GM18526 (cell line): ENCODE measurements around the gene PLCL1.

Experiments used
- POLR2A ChIP-seq: IDR thresholded peaks from 3 replicates; pipeline ENCODE4 v1.6.1; 2011; ENCODE audit not compliant: insufficient read length; ENCODE audit errors: extremely low read depth

The PLCL1 gene

DNA sequence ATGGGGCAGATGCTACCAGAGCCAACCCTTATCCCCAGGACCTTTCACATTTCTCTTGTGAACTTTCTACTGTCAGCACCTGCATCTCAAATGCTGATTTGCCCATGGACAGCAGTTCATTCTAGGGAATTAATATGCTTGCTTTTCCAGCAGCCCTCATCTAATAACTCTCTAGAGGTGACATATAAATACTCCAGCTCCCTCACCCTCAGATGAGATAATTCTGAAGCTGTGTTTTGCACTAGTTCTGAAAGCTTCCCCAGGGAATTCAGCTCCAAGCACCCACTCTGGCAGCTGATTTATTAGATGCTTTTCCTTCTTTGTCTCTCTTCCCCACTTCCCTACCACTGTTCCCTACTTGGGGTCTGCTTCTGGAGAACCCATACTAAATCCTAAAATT lies 62.1 kb downstream of the PLCL1 start:
- TF ChIP-seq POLR2A, result no peak

DNA sequence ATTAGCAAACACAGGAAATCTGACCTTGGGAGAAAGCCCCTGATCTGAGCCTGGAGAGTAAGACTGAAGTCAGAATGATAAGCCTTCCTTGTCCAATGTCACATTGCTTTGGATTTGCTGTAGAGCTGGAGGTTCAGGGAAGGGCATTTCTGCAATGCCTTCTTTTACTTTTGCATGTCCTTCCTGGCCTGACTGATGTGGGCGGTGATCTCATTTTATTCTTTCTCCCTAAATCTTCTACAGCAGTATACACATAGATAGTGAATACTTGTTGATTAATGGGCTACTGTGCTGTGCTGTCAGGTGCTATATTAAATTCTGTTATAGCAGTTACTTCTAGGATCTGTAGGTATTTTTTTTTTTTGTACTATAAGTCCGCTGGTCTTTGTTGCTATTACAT lies 62.6 kb downstream of the PLCL1 start:
- TF ChIP-seq POLR2A, result no peak

DNA sequence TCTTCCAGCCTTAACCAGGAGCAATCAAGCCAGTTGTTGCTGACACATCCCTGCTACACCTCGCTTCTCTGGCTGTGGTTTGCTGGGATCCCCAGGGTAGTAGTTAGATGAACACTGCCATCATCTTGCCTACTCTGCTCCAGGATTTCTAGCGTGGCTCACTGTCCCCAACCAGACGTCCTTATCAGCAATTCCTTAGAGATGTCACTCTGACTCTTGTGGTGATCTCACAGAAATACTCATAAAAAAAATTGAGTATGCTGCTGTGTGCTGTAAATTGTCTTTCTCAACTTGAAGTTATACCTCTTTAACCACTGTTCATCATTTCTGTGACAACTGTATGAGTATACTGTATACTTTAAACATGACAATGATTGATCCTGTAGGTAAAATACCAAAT lies 63.2 kb downstream of the PLCL1 start:
- TF ChIP-seq POLR2A, result no peak

DNA sequence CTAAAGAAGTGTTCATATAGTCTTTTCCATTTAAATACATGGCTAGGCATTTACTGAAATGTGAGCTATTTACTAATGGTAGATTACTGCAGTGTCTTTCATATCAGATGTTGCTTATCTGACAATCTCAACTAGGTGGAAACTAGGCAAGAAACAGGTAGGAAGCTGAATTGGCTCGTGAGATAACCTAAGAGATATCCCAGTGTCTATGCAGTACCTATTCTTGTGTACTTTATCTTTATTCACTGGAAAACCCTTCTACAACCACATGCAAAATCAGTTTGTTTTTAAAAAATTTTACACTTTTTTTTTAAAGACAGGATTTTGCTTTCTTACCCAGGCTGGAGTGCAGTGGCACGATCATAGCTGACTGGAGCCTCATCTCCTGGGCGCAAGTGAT lies 63.8 kb downstream of the PLCL1 start:
- TF ChIP-seq POLR2A, result no peak

DNA sequence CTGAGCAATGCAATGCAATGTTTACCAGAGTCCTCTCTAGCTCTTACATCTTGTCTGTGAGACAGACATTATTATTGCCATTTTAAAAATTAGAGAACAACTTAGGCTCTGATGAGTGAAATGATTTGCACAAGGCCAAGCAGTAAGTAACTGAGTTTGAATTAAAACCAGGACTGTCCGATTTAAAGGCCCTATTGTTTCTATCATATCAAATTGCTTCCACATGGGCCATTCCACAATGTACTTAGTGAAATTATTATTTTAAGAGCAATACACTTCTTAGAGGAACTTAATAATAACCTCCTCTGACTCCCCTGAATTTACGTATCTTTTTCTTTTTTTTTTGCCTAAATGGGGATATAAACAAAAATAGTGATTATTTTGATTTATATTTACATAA lies 64.6 kb downstream of the PLCL1 start:
- TF ChIP-seq POLR2A, result no peak

DNA sequence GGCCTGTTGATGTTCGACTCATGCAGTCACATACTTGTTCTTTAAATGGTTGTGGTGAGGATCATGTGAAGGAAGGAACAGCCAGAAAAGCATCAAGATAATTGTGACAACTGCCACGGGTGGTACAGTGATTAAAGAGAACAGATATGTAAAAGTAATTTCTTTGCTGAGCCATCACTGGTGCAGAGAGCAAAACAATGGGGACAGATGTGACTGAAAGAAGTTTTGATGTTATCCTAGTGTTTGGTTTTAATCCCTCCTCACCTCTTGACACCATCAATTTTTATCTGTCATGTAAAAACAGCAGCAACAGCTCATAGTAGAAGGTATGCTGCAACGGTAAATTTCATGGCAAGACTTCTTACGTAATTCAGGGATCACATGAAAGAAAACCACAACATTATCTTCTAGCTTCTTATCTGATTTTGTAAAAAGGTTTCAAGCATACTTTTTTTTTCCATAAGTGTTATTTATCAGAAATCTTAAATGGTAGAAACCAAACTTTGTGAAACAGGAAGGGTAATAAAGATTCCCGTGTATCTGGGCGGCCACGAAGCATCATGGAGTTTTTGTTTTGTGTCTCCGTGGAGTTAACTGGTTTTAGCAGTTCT lies 65.2 kb downstream of the PLCL1 start:
- no peak for TF ChIP-seq POLR2A

DNA sequence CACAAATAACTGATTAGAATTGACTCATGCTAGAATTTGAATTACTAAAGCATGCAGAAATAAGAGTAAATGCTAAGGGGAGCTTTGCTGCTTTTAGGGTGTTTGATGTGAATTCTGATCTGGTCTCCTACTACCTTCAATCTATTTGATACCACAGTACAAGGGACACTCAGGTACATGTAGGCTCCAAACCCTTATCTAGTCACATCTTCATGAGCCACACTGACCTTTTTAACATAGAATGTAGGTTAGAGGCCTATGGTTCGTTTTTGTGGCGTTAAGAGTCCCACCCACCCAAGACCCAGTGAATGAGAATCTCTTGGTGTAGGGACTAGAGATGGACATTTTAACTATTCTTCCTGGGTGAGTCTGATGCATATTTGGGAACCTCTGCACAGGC lies 65.7 kb downstream of the PLCL1 start:
- no peak for TF ChIP-seq POLR2A

DNA sequence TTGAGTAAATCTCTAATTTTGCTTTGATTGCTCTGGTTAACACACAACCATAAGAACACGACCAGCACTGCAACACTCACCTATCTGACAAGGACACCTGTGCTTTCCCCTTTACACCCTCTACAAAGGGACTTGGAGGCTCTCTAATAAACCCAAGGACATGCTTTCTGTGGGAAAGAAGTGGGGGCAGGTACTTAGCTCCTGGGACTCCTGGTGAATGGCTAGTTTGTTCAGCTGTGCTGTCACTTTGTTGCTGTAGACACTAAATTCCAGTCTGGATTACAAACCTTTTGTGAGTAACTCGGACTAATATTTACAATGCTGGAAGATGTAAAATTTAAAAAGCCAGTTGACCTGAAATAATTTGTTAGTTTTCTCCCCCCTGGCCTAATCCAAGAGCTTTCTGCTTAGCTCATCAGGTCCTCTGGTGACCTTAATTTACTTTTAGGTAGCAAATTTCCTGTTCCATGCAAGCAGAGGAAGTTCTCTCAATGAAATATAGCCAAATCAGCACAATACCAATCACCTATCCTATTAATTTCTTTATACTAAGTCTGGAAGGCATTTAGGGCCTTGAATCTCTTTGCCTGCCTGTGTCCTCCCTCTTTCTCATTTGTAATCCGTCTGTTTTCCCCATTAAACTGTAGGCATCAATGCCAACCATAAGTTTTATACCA lies 67.5 kb downstream of the PLCL1 start:
- no peak for TF ChIP-seq POLR2A

DNA sequence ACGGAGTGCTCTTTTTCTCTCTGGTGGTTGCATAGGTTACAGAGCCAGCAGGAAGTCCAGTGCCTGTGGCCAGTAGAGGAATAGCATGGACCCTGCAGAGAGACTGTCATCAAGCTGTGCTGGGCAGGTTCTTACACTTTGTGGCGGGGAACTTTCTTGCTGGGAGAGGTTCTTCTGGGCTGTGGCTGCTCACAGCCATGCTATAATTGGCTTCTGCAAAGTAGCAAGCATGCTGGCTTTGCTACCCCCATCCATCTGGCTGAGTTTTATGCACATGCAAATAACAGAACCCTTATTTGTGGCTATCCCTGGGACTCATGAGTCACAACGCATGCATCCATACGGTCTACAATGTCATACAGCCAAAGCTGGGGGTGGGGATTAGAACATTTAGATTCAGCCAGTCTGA lies 68.9 kb downstream of the PLCL1 start:
- TF ChIP-seq POLR2A, result no peak

DNA sequence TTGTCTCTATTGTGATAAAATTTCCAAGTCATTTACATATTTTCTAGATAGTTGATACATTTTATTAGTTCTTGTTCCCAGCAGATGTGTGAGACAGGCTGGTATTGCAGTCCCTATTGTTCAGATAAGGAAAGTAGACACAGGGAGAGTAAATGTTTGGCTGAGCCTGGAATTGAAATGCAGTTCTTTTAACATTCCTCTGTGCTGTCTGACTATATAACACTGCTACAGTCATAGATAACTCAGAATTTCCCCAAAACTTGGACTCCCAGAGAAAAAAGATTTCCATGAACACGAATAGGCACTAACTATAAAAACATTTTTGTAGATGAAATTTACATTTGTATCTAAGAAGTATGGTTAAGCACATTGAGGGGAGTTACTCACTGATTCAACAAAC lies 71.4 kb downstream of the PLCL1 start:
- TF ChIP-seq POLR2A, result no peak

DNA sequence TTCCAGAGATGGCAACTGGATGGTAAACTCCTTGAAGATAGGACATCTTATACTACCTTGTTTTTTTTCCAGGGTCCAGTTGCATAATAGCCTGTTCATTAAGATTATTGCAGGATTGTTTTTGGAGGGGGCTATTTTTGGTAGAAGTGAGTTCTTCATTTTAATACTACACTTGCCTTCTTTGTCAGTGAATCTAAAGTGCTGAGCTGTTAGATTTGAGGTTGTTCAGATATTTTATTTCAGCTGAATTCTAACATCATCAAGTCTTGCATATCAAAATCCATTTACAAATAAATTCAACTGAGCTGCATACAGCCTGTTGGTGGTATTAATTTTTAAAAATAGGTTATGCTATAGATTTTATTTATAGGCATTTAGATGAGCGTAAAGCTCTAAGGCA lies 72.1 kb downstream of the PLCL1 start:
- no peak for TF ChIP-seq POLR2A

DNA sequence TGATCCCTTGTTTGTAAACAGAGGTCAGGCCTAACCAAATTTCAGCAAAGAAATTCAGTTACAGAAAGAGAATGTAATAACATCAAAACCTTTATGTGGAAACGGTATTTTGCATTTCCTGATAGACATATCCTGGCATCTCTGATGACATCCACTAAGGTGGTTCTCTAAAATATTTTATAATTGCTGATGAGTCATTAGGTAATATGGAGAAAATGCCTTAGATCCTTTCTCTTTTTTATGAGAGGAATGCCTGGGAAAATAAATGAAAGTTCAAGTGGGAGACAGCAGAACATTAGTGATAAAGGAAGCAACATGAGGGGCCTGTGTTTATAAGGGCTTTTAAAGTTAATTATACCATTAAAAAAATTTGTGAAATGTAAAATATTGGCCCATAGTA lies 72.6 kb downstream of the PLCL1 start:
- no peak for TF ChIP-seq POLR2A

DNA sequence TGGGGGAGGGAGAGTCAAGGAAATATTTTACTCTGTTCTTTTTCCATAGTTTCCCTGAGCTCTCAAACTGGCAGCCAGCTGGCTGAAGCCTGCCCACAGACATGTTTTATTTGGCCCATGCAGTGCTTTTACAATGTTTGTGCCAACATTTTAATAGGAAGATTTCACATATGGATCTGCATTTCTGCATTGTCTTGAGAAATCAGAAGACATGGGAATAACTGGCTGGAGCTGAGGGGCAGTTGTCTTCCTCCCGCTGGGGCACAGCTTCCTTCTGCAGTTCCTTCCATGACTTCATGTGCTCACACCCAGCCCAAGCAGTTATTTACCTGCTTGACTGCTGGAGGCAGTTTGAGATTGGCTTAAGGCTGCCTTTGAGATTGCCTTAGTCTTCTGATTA lies 74.4 kb downstream of the PLCL1 start:
- TF ChIP-seq POLR2A, result no peak

DNA sequence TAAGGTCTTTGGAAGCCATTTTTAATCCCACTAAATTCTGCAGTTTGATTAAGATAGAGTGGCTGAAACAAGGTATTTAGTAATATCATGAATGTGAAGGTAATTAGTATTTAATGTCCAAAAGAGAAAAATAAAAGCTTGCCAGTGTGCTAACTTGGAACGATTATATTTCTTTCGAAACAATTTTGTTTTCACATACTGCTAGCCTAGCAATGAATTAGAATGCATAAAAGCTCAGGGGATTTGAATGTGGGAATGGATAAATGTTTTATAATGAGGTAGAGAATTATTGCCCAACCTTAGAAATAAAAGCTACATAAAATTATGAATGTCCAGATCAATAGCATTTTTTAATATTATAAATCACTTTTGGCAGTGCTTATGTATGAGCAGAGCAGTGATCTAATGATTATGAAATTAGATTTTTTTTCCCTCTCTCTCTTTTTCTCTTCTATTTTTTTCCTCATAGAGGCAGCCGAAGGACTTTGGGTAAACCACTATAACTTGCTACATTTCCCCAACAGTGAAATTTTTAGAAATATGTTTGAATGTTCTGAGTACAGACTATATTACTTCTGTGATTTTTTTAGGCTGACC lies 75.5 kb downstream of the PLCL1 start:
- TF ChIP-seq POLR2A, result no peak

DNA sequence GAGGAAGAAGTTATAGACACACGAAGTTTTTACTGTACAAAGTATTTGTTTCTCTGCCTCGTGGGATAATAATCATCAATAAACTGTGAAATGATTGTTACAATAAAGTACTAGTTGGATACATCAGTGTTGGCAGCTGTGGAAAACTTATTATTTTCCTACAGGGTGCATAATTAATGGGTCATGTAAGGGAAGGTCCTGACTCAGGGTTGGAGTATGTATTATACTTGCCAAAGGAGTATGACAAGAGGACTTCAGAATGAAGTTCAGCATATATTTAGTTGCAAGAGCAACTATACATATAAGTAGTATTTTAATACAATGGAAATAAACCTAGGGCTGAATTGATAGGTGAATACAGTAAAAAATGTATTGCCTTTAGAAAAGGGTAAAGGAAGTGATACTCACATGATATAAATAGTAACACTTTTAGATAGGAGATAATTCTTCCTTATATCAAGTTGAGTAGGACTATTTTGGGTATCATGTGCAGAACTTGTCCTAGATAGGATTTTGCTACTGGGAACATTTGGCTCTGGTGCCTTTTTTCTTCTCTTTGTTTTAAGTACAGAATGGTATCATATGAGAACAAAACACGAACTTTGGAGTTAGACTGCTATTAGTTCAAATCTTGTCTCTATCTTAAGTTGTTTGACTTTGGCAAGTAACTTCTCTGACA lies 79.1 kb downstream of the PLCL1 start:
- no peak for TF ChIP-seq POLR2A

DNA sequence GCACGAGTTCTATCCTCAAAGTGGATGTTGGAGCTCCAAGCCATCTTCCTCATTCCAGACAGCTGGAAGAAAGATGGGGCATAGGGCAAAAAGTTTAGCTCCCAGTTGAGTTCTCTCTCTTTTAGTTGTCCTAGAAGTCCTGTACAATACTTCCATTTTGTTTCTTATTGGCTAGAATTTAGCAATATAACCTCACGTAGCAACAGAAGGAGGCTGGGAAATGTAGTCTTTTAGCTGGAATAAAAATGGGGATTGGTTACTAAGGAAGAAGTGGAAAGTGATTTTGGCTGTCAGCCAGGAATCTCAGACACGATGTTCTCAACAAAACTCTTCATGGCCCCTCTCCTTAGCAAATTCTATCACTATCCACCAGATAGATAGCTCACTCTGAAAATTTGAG lies 79.9 kb downstream of the PLCL1 start:
- TF ChIP-seq POLR2A, result no peak

DNA sequence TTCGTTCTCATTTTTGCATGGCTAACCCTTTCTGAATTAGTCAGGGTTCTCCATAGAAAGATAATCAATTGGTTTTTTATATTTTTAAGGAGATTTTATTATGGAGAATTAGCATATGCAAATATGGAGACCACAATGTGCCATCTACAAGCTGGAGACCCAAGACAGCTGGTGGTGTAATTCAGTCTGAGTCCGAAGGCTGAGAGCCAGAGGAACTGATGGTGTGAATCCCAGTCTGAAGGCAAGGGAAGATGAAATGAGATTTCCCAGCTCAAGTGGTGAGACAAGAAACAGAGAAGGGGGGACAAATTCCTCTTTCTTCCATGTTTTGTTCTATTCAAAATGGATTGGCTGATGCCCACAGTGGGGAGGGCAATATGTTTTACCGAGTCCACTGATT lies 80.7 kb downstream of the PLCL1 start:
- TF ChIP-seq POLR2A, result no peak

DNA sequence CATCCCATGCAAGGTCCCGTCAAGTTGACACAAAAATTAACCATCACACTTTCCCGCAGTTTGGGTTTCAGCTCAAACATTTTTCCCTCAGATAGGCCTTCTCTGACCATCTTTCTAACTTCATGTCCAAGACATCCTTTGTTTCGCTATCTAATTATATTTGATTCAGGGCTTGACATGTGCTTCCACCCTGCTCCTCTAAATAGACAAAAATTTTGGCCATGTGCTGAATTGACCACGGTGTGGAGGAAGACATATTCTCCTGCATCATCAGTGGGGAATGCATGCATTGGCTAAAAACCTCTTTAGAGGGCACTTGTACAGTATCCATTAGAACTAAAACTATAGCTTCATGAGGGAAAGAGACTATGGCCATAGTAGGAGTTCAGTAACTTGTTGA lies 81.2 kb downstream of the PLCL1 start:
- no peak for TF ChIP-seq POLR2A
